ENCODE results near the gene ABCC8. TPM values are rescaled to one million over a fixed set of nuclear protein-coding genes. Genes with fewer than 3 reads are reported as not detected.

Gene ABCC8
- total and polyA plus RNA-seq, 9 of the 15 experiments (the other 6 are each of a cell fraction or from before 2014, with no cell fraction given), result not detected

DNA sequence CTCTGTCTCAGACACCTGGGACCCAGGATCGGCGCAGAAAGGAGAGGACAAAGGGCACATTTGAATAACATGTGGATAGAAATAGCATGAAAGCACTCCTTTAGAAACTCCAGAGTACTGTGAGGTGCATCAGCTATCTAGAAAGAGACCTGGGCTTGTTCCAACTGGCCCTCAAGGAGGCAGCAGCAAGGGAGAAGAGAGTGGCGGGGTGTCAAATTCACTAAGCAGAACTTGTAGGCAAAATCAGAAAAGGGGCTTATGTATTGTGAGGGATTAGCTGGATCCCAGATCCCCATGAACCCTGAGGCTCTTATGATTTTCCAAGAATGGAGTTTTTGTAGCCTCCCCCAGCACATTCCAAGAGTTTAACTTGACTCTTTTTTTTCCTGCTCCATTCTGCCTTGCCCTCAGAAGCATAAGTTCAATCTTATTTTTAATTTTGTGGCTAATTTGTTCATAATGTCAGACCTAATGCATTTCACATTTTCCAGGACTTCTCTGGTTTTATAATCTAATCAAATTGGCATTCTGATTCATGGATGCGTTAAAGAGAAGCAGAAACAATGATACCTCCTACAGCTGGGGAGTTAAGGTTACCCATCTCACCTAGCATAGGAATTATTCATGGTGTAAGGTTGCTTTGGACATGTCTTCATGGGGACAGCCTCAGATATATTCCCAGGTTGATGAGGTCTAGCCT lies 34.0 kb upstream of the ABCC8 start (continued):
- TF ChIP-seq HMGN3 (IDR thresholded peaks at IDR 0.05; ENCODE audit: borderline replicate concordance, extremely low read depth, insufficient read length, low read depth, low read length) (no peak), ZNF589 (CRISPR knock-in tag; IDR thresholded peaks at IDR 0.05; ENCODE audit: low read depth) (no peak), MTA2 (IDR thresholded peaks at IDR 0.05; ENCODE audit: low read depth) (no peak), NKRF (IDR thresholded peaks at IDR 0.05; ENCODE audit: borderline replicate concordance) (no peak), GABPB1 (CRISPR knock-in tag; IDR thresholded peaks at IDR 0.05) (no peak), ZNF511 (CRISPR knock-in tag; IDR thresholded peaks at IDR 0.05) (no peak), ZNF780A (CRISPR knock-in tag; IDR thresholded peaks at IDR 0.05) (no peak), RBM39 (optimal IDR thresholded peaks at IDR 0.05; ENCODE audit: low read depth, low read length) (no peak), SOX6 (IDR thresholded peaks at IDR 0.05) (no peak)
